Caco-2 (cell line): ENCODE results near the gene TMEM186. TPM values are rescaled to one million over a fixed set of nuclear protein-coding genes. Genes with fewer than 3 reads are reported as not detected.

ENCODE experiments used
- BruUV-seq: library from RNA; stranded (reverse); fragments of 400-500 nt; replicated peaks from 2 replicates; lab custom pipeline; 2021; lab: Mats Ljungman, UMichigan
- CTCF ChIA-PET: fragments of 300-600 bp; sonication (Branson Sonifier 250); formaldehyde crosslinking; loops from one replicate; lab custom pipeline; 2022; ENCODE audit warnings: antibody characterized with exemption; lab: Charles Lee
- POLR2A ChIA-PET: fragments of 300-600 bp; sonication (Branson Sonifier 250); formaldehyde crosslinking; loops from one replicate; lab custom pipeline; 2022; ENCODE audit warnings: antibody characterized with exemption; lab: Charles Lee
- DNase-seq, 2 experiments: peaks; one replicate each; pipeline versions ENCODE4 v3.0.0 to v3.0.0-alpha.2; 2020 to 2022
- H3K27me3 ChIP-seq: replicated peaks from 2 replicates; pipeline ENCODE4 v1.6.0; 2011; ENCODE audit warnings: low read length; ENCODE audit not compliant: control insufficient read depth, insufficient read depth
- H3K36me3 ChIP-seq: 2 replicates; pipeline ENCODE4 v1.5.1; 2011; ENCODE audit warnings: low read length; ENCODE audit not compliant: control insufficient read depth, insufficient read depth
- H3K4me1 ChIP-seq: fragments of 250-450 bp; sonication (Bioruptor Pico); 2 replicates; pipeline ENCODE4 v1.5.1; 2020; ENCODE audit warnings: mild to moderate bottlenecking
- H3K4me3 ChIP-seq: 2 replicates; pipeline ENCODE4 v1.5.1; 2011; ENCODE audit warnings: low read depth, mild to moderate bottlenecking, control low read depth, low read length
- H3K9me3 ChIP-seq: fragments of 250-450 bp; sonication (Bioruptor Pico); 2 replicates; pipeline ENCODE4 v1.5.1; 2020; ENCODE audit warnings: mild to moderate bottlenecking, moderate library complexity
- H3K27ac Mint-ChIP-seq: one replicate; pipeline ENCODE4 v1.8.0; 2022; ENCODE audit warnings: mixed read lengths; ENCODE audit not compliant: unreplicated experiment
- H3K27me3 Mint-ChIP-seq: one replicate; pipeline ENCODE4 v1.8.0; 2022; ENCODE audit warnings: mixed read lengths; ENCODE audit not compliant: insufficient read depth, unreplicated experiment
- H3K36me3 Mint-ChIP-seq: one replicate; pipeline ENCODE4 v1.8.0; 2022; ENCODE audit warnings: mild to moderate bottlenecking, mixed read lengths; ENCODE audit not compliant: insufficient read depth, unreplicated experiment
- H3K4me1 Mint-ChIP-seq: one replicate; pipeline ENCODE4 v1.8.0; 2022; ENCODE audit warnings: low read depth, mixed read lengths; ENCODE audit not compliant: unreplicated experiment
- H3K4me3 Mint-ChIP-seq: one replicate; pipeline ENCODE4 v1.8.0; 2022; ENCODE audit warnings: mild to moderate bottlenecking, moderate library complexity, mixed read lengths; ENCODE audit not compliant: unreplicated experiment
- H3K9me3 Mint-ChIP-seq: one replicate; pipeline ENCODE4 v1.8.0; 2022; ENCODE audit warnings: mixed read lengths; ENCODE audit not compliant: unreplicated experiment
- intact Hi-C: fragments of 100-400 bp; cut with micrococcal nuclease; formaldehyde crosslinking; loops from one replicate; pipeline ENCODE4 v1.10.0; 2022; ENCODE audit not compliant: unreplicated experiment
- total RNA-seq: library from RNA; stranded (reverse); gene quantifications from 2 replicates; pipeline ENCODE4 v1.2.3, GENCODE V29; 2022
- TF ChIP-seq, protein P1 (sequence below), 2 experiments: fragments of 200-600 bp in 1 of 2; IDR thresholded peaks; 1 replicate in 1 of 2; 2 replicates in 1 of 2; pipeline versions ENCODE4 v1.5.1 to v1.8.0; 2011 to 2022; ENCODE audit warnings: antibody characterized with exemption in 1 of 2, control low read depth in 1 of 2, inconsistent platforms in 1 of 2, low read depth in 1 of 2, low read length in 1 of 2, mild to moderate bottlenecking in 1 of 2, moderate library complexity in 1 of 2; ENCODE audit not compliant: insufficient read depth in 1 of 2, severe bottlenecking in 1 of 2, unreplicated experiment in 1 of 2

Gene TMEM186
- total RNA-seq, 1 experiment from 2014 or later = 11.9 TPM

GRCh38 chr16:8785408-8785807, 12.0 kb downstream of the TMEM186 start:
- H3K36me3 ChIP-seq = no peaks in the 10 kb centered on the region; the same call in 1 of the 2 replicates
- intact Hi-C loops = no loop called here
- H3K9me3 ChIP-seq = no peaks in the 10 kb centered on the region
- no peak for DNase-seq
- no peaks in the 10 kb centered on the region for H3K9me3 Mint-ChIP-seq
- CTCF ChIA-PET = no interaction called here
- POLR2A ChIA-PET = no interaction called here
- no peaks in the 10 kb centered on the region for H3K4me1 Mint-ChIP-seq
- H3K36me3 Mint-ChIP-seq = no peaks in the 10 kb centered on the region
- H3K27me3 ChIP-seq = no peaks in the 10 kb centered on the region
- TF ChIP-seq, protein P1, sequence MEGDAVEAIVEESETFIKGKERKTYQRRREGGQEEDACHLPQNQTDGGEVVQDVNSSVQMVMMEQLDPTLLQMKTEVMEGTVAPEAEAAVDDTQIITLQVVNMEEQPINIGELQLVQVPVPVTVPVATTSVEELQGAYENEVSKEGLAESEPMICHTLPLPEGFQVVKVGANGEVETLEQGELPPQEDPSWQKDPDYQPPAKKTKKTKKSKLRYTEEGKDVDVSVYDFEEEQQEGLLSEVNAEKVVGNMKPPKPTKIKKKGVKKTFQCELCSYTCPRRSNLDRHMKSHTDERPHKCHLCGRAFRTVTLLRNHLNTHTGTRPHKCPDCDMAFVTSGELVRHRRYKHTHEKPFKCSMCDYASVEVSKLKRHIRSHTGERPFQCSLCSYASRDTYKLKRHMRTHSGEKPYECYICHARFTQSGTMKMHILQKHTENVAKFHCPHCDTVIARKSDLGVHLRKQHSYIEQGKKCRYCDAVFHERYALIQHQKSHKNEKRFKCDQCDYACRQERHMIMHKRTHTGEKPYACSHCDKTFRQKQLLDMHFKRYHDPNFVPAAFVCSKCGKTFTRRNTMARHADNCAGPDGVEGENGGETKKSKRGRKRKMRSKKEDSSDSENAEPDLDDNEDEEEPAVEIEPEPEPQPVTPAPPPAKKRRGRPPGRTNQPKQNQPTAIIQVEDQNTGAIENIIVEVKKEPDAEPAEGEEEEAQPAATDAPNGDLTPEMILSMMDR (IDR thresholded peaks at IDR 0.05; ENCODE audit: insufficient read depth in 1 of 2, low read depth in 1 of 2, low read length in 1 of 2, severe bottlenecking in 1 of 2, unreplicated experiment in 1 of 2) = no peak
- H3K4me3 ChIP-seq = no peak overlapping the region
- H3K27ac Mint-ChIP-seq = no peak overlapping the region
- no peaks in the 10 kb centered on the region for H3K27me3 Mint-ChIP-seq
- no TSS peak for BruUV-seq
- no peak overlapping the region for H3K4me3 Mint-ChIP-seq
- peaks cover 7% of the 10 kb centered on the region; the same call in 1 of the 2 replicates for H3K4me1 ChIP-seq

GRCh38 chr16:8782673-8783072, 14.8 kb downstream of the TMEM186 start:
- H3K4me3 ChIP-seq = no peak overlapping the region
- no peak for DNase-seq
- Mint-ChIP-seq H3K9me3 (no peaks in the 10 kb centered on the region), H3K4me3 (no peak overlapping the region), H3K4me1 (no peaks in the 10 kb centered on the region), H3K36me3 (no peaks in the 10 kb centered on the region), H3K27ac (no peak overlapping the region), H3K27me3 (no peaks in the 10 kb centered on the region)
- no peaks in the 10 kb centered on the region for H3K9me3 ChIP-seq
- no TSS peak for BruUV-seq
- intact Hi-C loops = no loop called here
- ChIA-PET POLR2A (no interaction called here), CTCF (no interaction called here)
- no peaks in the 10 kb centered on the region; the same call in 1 of the 2 replicates for H3K36me3 ChIP-seq
- H3K4me1 ChIP-seq = peaks cover 7% of the 10 kb centered on the region; the same call in 1 of the 2 replicates
- no peaks in the 10 kb centered on the region for H3K27me3 ChIP-seq
- TF ChIP-seq, protein P1 (IDR thresholded peaks at IDR 0.05; ENCODE audit: insufficient read depth in 1 of 2, low read depth in 1 of 2, low read length in 1 of 2, severe bottlenecking in 1 of 2, unreplicated experiment in 1 of 2) = no peak

DNA sequence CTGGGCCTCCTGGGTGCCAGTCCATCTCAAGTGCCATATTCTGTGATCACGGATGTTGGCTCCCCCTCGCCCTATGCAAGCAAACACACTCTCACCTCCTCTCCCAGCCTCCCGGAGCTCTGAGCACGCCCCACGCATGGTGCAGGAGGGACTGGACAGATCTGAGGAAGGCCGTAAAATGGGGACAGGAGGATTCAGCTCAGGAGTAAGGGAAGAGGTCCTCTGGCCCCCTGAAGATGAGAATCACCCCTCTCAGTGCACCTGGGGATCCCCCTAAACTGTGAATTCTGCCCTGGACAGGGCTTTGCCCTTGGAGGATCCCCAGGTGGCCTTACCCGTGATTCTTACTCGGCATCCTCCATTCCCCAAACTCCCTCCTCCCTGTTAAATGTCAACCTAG, 15.6 kb downstream of the TMEM186 start:
- Histone ChIP-seq H3K4me3 (no peak overlapping the region), H3K36me3 (no peaks in the 10 kb centered on the region; the same call in 1 of the 2 replicates), H3K4me1 (peaks cover 7% of the 10 kb centered on the region; the same call in 1 of the 2 replicates), H3K27me3 (no peaks in the 10 kb centered on the region), H3K9me3 (no peaks in the 10 kb centered on the region)
- no peaks in the 10 kb centered on the region for H3K4me1 Mint-ChIP-seq
- CTCF ChIA-PET = no interaction called here
- TF ChIP-seq, protein P1 (IDR thresholded peaks at IDR 0.05; ENCODE audit: insufficient read depth in 1 of 2, low read depth in 1 of 2, low read length in 1 of 2, severe bottlenecking in 1 of 2, unreplicated experiment in 1 of 2) = no peak
- intact Hi-C loops = no loop called here
- H3K4me3 Mint-ChIP-seq = no peak overlapping the region
- H3K36me3 Mint-ChIP-seq = peaks cover 5% of the 10 kb centered on the region
- no peaks in the 10 kb centered on the region for H3K9me3 Mint-ChIP-seq
- no peak for DNase-seq
- H3K27ac Mint-ChIP-seq = no peak overlapping the region
- no TSS peak for BruUV-seq
- POLR2A ChIA-PET = no interaction called here
- H3K27me3 Mint-ChIP-seq = no peaks in the 10 kb centered on the region
